ENCODE data around the gene MBP. TPM values are rescaled to one million over a fixed set of nuclear protein-coding genes. Genes with fewer than 3 reads are reported as not detected.

Gene MBP
- total and polyA plus RNA-seq, 5 experiments from 2014 or later, result 89.2 to 148 (median 105) TPM

GRCh38 chr18:76962851-76963250 is 169.7 kb downstream of the MBP start:
- Mint-ChIP-seq H3K36me3 (peaks cover 41 to 62% (median 52%) of the 10 kb centered on the region in 3 donors), H3K4me3 (peak overlapping the region in 1 of 10 donors; percentile 48), H3K27me3 (no peaks in the 10 kb centered on the region), H3K4me1 (peaks cover 18 to 36% (median 24%) of the 10 kb centered on the region in 4 donors), H3K9me3 (no peaks in the 10 kb centered on the region), H3K27ac (peak overlapping the region in 2 of 10 donors; percentile 18 to 70)
- no peak for ATAC-seq
- POLR2A ChIA-PET, result no interaction called here
- DNase-seq, result no peak

GRCh38 chr18:76960528-76961035 is 172.0 kb downstream of the MBP start:
- no peak for DNase-seq
- H3K36me3 Mint-ChIP-seq, result peaks cover 41 to 84% (median 58%) of the 10 kb centered on the region in 3 donors
- POLR2A ChIA-PET, result interaction anchor here (0.7 kb wide), 1 partner anchor 153 kb away, joined by 4 read pairs; no protein-coding TSS in a partner anchor
- H3K27ac Mint-ChIP-seq, result peak overlapping the region in 1 of 10 donors; percentile 67
- H3K27me3 Mint-ChIP-seq, result no peaks in the 10 kb centered on the region
- peaks cover 18 to 36% (median 23%) of the 10 kb centered on the region in 4 donors for H3K4me1 Mint-ChIP-seq
- no peak overlapping the region for H3K4me3 Mint-ChIP-seq
- ATAC-seq, result no peak
- no peaks in the 10 kb centered on the region for H3K9me3 Mint-ChIP-seq

GRCh38 chr18:76959605-76960004 is 173.0 kb downstream of the MBP start:
- H3K4me1 Mint-ChIP-seq, result peaks cover 17 to 29% (median 18%) of the 10 kb centered on the region in 4 donors
- H3K27ac Mint-ChIP-seq, result peak overlapping the region in 1 of 10 donors; percentile 67
- no peak for DNase-seq
- peaks cover 41 to 89% (median 55%) of the 10 kb centered on the region in 3 donors for H3K36me3 Mint-ChIP-seq
- no peaks in the 10 kb centered on the region for H3K9me3 Mint-ChIP-seq
- no peaks in the 10 kb centered on the region for H3K27me3 Mint-ChIP-seq
- POLR2A ChIA-PET, result no interaction called here
- ATAC-seq, result no peak
- no peak overlapping the region for H3K4me3 Mint-ChIP-seq

GRCh38 chr18:76958692-76959341 is 173.8 kb downstream of the MBP start:
- H3K27me3 Mint-ChIP-seq, result no peaks in the 10 kb centered on the region
- H3K4me3 Mint-ChIP-seq, result no peak overlapping the region
- peaks cover 13 to 22% (median 15%) of the 10 kb centered on the region in 4 donors for H3K4me1 Mint-ChIP-seq
- POLR2A ChIA-PET, result no interaction called here
- ATAC-seq, result no peak
- H3K9me3 Mint-ChIP-seq, result no peaks in the 10 kb centered on the region
- no peak for DNase-seq
- peak overlapping the region in 1 of 10 donors; percentile 14 for H3K27ac Mint-ChIP-seq
- H3K36me3 Mint-ChIP-seq, result peaks cover 41 to 93% (median 51%) of the 10 kb centered on the region in 3 donors

- Mint-ChIP-seq H3K27me3 (no peaks in the 10 kb centered on the region), H3K4me3 (no peak overlapping the region), H3K27ac (no peak overlapping the region), H3K36me3 (peaks cover 33 to 92% (median 46%) of the 10 kb centered on the region in 3 donors), H3K4me1 (peaks cover 1 to 11% (median 5%) of the 10 kb centered on the region in 4 donors), H3K9me3 (no peaks in the 10 kb centered on the region)
- no peak for ATAC-seq
- no peak for DNase-seq
- POLR2A ChIA-PET, result no interaction called here
These were observed 174.9 kb downstream of the MBP start for GRCh38 chr18:76957384-76958355.

GRCh38 chr18:76956648-76957047 is 175.9 kb downstream of the MBP start:
- no peaks in the 10 kb centered on the region for H3K27me3 Mint-ChIP-seq
- H3K36me3 Mint-ChIP-seq, result peaks cover 27 to 89% (median 42%) of the 10 kb centered on the region in 3 donors
- peaks cover 0 to 4% (median under 1%) of the 10 kb centered on the region in 4 donors for H3K4me1 Mint-ChIP-seq
- no peak overlapping the region for H3K4me3 Mint-ChIP-seq
- ATAC-seq, result no peak
- POLR2A ChIA-PET, result no interaction called here
- H3K27ac Mint-ChIP-seq, result no peak overlapping the region
- no peak for DNase-seq
- H3K9me3 Mint-ChIP-seq, result no peaks in the 10 kb centered on the region

- peaks cover 17 to 86% (median 39%) of the 10 kb centered on the region in 3 donors for H3K36me3 Mint-ChIP-seq
- peaks cover 0 to 5% (median 1%) of the 10 kb centered on the region in 4 donors for H3K4me1 Mint-ChIP-seq
- POLR2A ChIA-PET, result no interaction called here
- H3K27me3 Mint-ChIP-seq, result no peaks in the 10 kb centered on the region
- no peak overlapping the region for H3K27ac Mint-ChIP-seq
- no peak overlapping the region for H3K4me3 Mint-ChIP-seq
- DNase-seq, result no peak
- H3K9me3 Mint-ChIP-seq, result no peaks in the 10 kb centered on the region
- ATAC-seq, result no peak
These were observed 176.9 kb downstream of the MBP start for GRCh38 chr18:76955524-76956170.

GRCh38 chr18:76953583-76954233 is 178.9 kb downstream of the MBP start:
- peaks cover 1 to 8% (median 4%) of the 10 kb centered on the region in 4 donors for H3K4me1 Mint-ChIP-seq
- H3K27me3 Mint-ChIP-seq, result no peaks in the 10 kb centered on the region
- POLR2A ChIA-PET, result no interaction called here
- ATAC-seq (no peak), DNase-seq (no peak)
- H3K36me3 Mint-ChIP-seq, result peaks cover 0 to 82% (median 34%) of the 10 kb centered on the region in 3 donors
- no peak overlapping the region for H3K4me3 Mint-ChIP-seq
- peak overlapping the region in 1 of 10 donors; percentile 57 for H3K27ac Mint-ChIP-seq
- no peaks in the 10 kb centered on the region for H3K9me3 Mint-ChIP-seq

GRCh38 chr18:76953156-76953555 is 179.4 kb downstream of the MBP start:
- Mint-ChIP-seq H3K9me3 (no peaks in the 10 kb centered on the region), H3K36me3 (peaks cover 0 to 83% (median 37%) of the 10 kb centered on the region in 3 donors), H3K27ac (peak overlapping the region in 2 of 10 donors; percentile 35 to 57), H3K4me3 (no peak overlapping the region), H3K4me1 (peaks cover 7 to 12% (median 9%) of the 10 kb centered on the region in 4 donors), H3K27me3 (no peaks in the 10 kb centered on the region)
- ATAC-seq (no peak), DNase-seq (no peak)
- POLR2A ChIA-PET, result no interaction called here

- H3K9me3 Mint-ChIP-seq, result no peaks in the 10 kb centered on the region
- ATAC-seq, result no peak
- no peak for DNase-seq
- no peaks in the 10 kb centered on the region for H3K27me3 Mint-ChIP-seq
- peak overlapping the region in 1 of 10 donors; percentile 57 for H3K27ac Mint-ChIP-seq
- peaks cover 0 to 83% (median 39%) of the 10 kb centered on the region in 3 donors for H3K36me3 Mint-ChIP-seq
- peaks cover 11 to 16% (median 13%) of the 10 kb centered on the region in 4 donors for H3K4me1 Mint-ChIP-seq
- H3K4me3 Mint-ChIP-seq, result no peak overlapping the region
- POLR2A ChIA-PET, result no interaction called here
These were observed 179.8 kb downstream of the MBP start for GRCh38 chr18:76952747-76953146.

- Mint-ChIP-seq H3K4me1 (peaks cover 17 to 24% (median 20%) of the 10 kb centered on the region in 4 donors), H3K27ac (peak overlapping the region in 2 of 10 donors; percentile 38 to 79), H3K9me3 (no peaks in the 10 kb centered on the region), H3K36me3 (peaks cover 2 to 81% (median 41%) of the 10 kb centered on the region in 3 donors), H3K4me3 (no peak overlapping the region), H3K27me3 (no peaks in the 10 kb centered on the region)
- POLR2A ChIA-PET, result no interaction called here
- DNase-seq (no peak), ATAC-seq (no peak)
These were observed 180.9 kb downstream of the MBP start for GRCh38 chr18:76951456-76952247.
